ENCODE results near the gene CHKA. TPM values are rescaled to one million over a fixed set of nuclear protein-coding genes. Genes with fewer than 3 reads are reported as not detected.

Gene CHKA
- total and polyA plus RNA-seq, 2 experiments from 2014 or later = 37.1 to 94.4 TPM

DNA sequence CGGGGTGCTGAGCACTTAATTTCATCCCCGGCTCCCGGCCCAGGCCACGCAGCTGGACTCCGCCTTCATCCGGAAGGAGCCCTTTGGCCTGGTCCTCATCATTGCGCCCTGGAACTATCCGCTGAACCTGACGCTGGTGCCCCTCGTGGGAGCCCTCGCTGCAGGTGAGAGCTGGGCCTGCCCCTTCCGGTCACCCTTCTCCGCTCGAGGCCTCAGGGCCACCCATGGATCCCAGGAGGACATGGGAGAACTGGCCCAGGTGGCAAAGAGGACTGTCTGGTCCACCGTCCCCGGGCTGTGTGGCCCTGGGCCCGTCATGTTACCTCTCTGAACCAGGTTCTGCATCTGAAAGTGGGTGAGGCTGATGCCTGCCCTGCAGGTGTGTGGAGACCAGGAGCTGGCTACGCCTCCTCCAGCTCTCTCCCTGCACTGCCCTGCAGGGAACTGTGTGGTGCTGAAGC lies 102.4 kb downstream of the CHKA start (continued):
- TF ChIP-seq, protein P1, sequence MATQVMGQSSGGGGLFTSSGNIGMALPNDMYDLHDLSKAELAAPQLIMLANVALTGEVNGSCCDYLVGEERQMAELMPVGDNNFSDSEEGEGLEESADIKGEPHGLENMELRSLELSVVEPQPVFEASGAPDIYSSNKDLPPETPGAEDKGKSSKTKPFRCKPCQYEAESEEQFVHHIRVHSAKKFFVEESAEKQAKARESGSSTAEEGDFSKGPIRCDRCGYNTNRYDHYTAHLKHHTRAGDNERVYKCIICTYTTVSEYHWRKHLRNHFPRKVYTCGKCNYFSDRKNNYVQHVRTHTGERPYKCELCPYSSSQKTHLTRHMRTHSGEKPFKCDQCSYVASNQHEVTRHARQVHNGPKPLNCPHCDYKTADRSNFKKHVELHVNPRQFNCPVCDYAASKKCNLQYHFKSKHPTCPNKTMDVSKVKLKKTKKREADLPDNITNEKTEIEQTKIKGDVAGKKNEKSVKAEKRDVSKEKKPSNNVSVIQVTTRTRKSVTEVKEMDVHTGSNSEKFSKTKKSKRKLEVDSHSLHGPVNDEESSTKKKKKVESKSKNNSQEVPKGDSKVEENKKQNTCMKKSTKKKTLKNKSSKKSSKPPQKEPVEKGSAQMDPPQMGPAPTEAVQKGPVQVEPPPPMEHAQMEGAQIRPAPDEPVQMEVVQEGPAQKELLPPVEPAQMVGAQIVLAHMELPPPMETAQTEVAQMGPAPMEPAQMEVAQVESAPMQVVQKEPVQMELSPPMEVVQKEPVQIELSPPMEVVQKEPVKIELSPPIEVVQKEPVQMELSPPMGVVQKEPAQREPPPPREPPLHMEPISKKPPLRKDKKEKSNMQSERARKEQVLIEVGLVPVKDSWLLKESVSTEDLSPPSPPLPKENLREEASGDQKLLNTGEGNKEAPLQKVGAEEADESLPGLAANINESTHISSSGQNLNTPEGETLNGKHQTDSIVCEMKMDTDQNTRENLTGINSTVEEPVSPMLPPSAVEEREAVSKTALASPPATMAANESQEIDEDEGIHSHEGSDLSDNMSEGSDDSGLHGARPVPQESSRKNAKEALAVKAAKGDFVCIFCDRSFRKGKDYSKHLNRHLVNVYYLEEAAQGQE (IDR thresholded peaks at IDR 0.05; ENCODE audit: unreplicated experiment) = no peak
- TF ChIP-seq, protein P2, sequence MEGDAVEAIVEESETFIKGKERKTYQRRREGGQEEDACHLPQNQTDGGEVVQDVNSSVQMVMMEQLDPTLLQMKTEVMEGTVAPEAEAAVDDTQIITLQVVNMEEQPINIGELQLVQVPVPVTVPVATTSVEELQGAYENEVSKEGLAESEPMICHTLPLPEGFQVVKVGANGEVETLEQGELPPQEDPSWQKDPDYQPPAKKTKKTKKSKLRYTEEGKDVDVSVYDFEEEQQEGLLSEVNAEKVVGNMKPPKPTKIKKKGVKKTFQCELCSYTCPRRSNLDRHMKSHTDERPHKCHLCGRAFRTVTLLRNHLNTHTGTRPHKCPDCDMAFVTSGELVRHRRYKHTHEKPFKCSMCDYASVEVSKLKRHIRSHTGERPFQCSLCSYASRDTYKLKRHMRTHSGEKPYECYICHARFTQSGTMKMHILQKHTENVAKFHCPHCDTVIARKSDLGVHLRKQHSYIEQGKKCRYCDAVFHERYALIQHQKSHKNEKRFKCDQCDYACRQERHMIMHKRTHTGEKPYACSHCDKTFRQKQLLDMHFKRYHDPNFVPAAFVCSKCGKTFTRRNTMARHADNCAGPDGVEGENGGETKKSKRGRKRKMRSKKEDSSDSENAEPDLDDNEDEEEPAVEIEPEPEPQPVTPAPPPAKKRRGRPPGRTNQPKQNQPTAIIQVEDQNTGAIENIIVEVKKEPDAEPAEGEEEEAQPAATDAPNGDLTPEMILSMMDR (conservative IDR thresholded peaks at IDR 0.05; ENCODE audit: low read depth in 2 of 2) = no peak
- TF ChIP-seq ZNF114 (CRISPR knock-in tag; IDR thresholded peaks at IDR 0.05) (no peak), STAT1 (IDR thresholded peaks at IDR 0.05; ENCODE audit: unreplicated experiment) (no peak), NANOG (IDR thresholded peaks at IDR 0.05; ENCODE audit: borderline replicate concordance) (no peak), POLR2AphosphoS5 (IDR thresholded peaks at IDR 0.05; ENCODE audit: low read depth) (no peak), EZH2 (IDR thresholded peaks at IDR 0.05; ENCODE audit: low read depth, unreplicated experiment) (no peak), ZNF331 (CRISPR knock-in tag; IDR thresholded peaks at IDR 0.05; ENCODE audit: low read depth) (no peak)

DNA sequence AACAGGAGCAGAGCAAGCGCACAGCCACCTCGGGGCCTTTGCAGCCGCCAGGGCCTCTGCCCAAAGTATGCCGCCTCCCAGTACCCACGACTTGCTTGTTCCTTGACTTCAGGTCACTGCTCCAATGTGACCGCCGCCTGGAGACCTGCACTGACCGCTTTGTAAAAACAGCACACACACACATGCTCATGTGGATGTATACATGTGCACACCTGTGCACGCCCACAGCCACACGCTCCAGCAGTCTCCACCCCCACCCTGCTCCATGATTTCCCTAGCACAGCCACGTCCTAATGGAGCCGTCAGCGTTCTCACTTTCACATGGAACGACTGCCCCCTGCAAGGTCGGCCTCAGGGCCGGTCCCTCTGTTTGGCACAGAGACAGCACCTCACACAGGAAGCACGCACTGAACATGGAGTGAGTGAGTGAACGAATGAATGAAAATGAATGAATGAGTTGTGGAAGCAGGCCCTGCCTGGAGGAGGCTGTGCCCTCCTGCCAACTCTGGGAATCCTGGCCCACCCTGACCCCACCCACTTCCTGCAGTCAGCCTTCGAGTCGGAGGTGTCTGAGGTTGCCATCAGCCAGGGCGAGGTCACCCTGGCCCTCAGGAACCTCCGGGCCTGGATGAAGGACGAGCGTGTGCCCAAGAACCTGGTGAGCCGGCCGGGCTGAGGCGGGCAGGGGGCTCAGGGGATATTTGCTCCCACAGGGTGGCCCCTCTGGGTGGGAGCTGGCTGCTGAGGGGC lies 103.0 kb downstream of the CHKA start:
- no peaks in the 10 kb centered on the region for H3K4me1 ChIP-seq (ENCODE audit: insufficient read depth)
- no peaks in the 10 kb centered on the region for H3K9me2 ChIP-seq (ENCODE audit: insufficient read depth)
- Mint-ChIP-seq H3K36me3 (ENCODE audit: low read depth) (no peaks in the 10 kb centered on the region), H3K27me3 (ENCODE audit: insufficient read depth, low read depth, poor library complexity) (peaks cover 14% of the 10 kb centered on the region), H3K9me3 (no peaks in the 10 kb centered on the region), H3K4me1 (peaks cover 11% of the 10 kb centered on the region), H3K4me3 (no peak overlapping the region), H3K27ac (no peak overlapping the region)
- H3K27me3 ChIP-seq (ENCODE audit: insufficient read depth) = no peaks in the 10 kb centered on the region
- TF ChIP-seq, protein P3, sequence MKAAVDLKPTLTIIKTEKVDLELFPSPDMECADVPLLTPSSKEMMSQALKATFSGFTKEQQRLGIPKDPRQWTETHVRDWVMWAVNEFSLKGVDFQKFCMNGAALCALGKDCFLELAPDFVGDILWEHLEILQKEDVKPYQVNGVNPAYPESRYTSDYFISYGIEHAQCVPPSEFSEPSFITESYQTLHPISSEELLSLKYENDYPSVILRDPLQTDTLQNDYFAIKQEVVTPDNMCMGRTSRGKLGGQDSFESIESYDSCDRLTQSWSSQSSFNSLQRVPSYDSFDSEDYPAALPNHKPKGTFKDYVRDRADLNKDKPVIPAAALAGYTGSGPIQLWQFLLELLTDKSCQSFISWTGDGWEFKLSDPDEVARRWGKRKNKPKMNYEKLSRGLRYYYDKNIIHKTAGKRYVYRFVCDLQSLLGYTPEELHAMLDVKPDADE (IDR thresholded peaks at IDR 0.05) = no peak
- TF ChIP-seq, protein P1 (IDR thresholded peaks at IDR 0.05; ENCODE audit: unreplicated experiment) = no peak
- TF ChIP-seq STAT1 (IDR thresholded peaks at IDR 0.05; ENCODE audit: unreplicated experiment) (no peak), NANOG (IDR thresholded peaks at IDR 0.05; ENCODE audit: borderline replicate concordance) (no peak), EZH2 (IDR thresholded peaks at IDR 0.05; ENCODE audit: low read depth, unreplicated experiment) (no peak), EZH2phosphoT487 (IDR thresholded peaks at IDR 0.05; ENCODE audit: unreplicated experiment) (no peak)
- no peak overlapping the region for H3K4me2 ChIP-seq
- H3F3A ChIP-seq (replicated peaks; ENCODE audit: low read depth) = no peaks in the 10 kb centered on the region
- DNase-seq (ENCODE audit: low spot score) = no peak
- no peak for ATAC-seq
- no peak overlapping the region for H3K4me3 ChIP-seq
- H2AFZ ChIP-seq = no peak overlapping the region
- no peak overlapping the region for H3K27ac ChIP-seq (ENCODE audit: low read depth)
- H3K79me2 ChIP-seq (replicated peaks; ENCODE audit: insufficient read depth) = no peaks in the 10 kb centered on the region
- H3K36me3 ChIP-seq (ENCODE audit: insufficient read depth) = no peaks in the 10 kb centered on the region
- no peaks in the 10 kb centered on the region for H4K20me1 ChIP-seq (replicated peaks; ENCODE audit: insufficient read depth)
